Measurements from ENCODE around the gene AKAP6.

AKAP6 gene

DNA sequence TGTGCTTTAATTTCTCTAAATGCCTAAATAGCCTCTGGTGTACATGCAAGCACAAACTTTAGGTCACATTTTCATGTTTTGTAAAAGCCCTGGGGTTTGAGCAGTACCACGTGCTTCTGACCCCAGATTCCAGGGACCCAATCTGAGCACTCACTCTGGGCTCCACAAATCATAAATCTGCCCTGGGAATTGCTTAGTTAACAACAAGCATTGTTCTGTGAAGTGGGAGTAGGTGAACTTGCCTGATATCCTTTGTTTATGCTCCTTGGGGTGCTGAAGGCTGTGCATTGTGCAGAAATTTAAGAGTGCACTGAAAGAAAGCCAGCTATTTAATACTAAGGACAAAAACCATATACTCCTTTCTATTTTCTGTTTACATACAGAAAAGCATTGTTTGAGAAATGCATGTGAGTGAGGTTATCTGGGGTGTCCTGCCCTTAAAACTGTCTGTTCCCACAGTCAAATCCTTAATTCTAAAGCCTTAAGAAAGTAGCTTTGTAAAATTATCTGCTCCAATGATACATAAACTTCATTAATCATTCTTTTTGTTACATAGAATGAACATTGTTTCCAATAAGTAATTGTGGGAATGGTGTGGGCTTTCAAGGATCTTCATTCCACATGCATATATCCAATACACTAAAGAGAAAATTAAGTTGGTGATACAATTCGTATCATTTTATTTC, 351.0 kb downstream of the AKAP6 start:
- TF ChIP-seq, protein P1, sequence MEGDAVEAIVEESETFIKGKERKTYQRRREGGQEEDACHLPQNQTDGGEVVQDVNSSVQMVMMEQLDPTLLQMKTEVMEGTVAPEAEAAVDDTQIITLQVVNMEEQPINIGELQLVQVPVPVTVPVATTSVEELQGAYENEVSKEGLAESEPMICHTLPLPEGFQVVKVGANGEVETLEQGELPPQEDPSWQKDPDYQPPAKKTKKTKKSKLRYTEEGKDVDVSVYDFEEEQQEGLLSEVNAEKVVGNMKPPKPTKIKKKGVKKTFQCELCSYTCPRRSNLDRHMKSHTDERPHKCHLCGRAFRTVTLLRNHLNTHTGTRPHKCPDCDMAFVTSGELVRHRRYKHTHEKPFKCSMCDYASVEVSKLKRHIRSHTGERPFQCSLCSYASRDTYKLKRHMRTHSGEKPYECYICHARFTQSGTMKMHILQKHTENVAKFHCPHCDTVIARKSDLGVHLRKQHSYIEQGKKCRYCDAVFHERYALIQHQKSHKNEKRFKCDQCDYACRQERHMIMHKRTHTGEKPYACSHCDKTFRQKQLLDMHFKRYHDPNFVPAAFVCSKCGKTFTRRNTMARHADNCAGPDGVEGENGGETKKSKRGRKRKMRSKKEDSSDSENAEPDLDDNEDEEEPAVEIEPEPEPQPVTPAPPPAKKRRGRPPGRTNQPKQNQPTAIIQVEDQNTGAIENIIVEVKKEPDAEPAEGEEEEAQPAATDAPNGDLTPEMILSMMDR (IDR thresholded peaks at IDR 0.05; ENCODE audit: low read depth, low read length): no peak
- no peak overlapping the region for H3K4me3 ChIP-seq (ENCODE audit: low read depth, low read length)

GRCh38 chr14:32681598-32681997, 352.5 kb downstream of the AKAP6 start:
- TF ChIP-seq, protein P1 (IDR thresholded peaks at IDR 0.05; ENCODE audit: low read depth, low read length): no peak
- H3K4me3 ChIP-seq (ENCODE audit: low read depth, low read length): no peak overlapping the region

DNA sequence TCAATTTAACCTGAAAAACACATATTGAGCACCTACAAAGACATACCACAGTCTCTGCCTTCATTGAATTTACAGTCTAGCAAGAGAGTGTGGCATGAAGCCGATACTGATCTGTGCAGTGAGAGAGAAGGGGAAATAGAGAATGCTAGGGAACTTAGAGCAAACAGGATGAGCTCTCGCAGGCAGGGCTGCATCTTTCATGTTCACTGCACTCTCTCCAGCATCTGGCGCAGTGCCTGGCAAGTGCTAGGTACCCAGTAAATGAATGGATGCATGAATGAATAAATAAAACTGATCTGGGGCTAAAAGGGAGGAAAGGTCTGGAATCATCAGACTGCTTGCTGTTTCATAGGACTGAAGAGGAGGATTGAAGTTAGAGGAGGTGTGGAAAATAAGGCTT, 353.1 kb downstream of the AKAP6 start:
- H3K4me3 ChIP-seq (ENCODE audit: low read depth, low read length): no peak overlapping the region
- TF ChIP-seq, protein P1 (IDR thresholded peaks at IDR 0.05; ENCODE audit: low read depth, low read length): no peak

DNA sequence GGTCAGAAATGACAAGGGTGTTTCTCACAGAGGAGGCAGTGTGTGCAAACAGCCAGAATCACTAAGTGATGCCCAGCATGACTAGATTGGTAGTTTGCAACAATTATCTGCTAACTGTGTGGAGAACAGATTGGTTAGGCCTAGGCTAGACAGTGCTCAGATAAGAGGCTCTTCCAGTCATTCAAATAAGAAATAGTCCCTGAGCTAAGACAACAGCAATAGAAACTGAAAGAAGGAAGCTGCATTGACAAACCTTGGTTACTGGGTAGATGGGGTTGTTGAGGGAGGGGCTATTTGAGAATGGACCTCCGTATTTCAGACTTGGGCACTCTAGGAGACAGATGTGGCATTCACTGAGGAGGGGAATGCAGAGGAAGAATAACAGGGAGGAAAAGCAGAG, 354.6 kb downstream of the AKAP6 start:
- H3K4me3 ChIP-seq (ENCODE audit: low read depth, low read length): no peak overlapping the region
- TF ChIP-seq, protein P1 (IDR thresholded peaks at IDR 0.05; ENCODE audit: low read depth, low read length): no peak

- H3K4me3 ChIP-seq (ENCODE audit: low read depth, low read length): no peak overlapping the region
- TF ChIP-seq, protein P1 (IDR thresholded peaks at IDR 0.05; ENCODE audit: low read depth, low read length): no peak
Observed at GRCh38 chr14:32688941-32689340, 359.8 kb downstream of the AKAP6 start.

DNA sequence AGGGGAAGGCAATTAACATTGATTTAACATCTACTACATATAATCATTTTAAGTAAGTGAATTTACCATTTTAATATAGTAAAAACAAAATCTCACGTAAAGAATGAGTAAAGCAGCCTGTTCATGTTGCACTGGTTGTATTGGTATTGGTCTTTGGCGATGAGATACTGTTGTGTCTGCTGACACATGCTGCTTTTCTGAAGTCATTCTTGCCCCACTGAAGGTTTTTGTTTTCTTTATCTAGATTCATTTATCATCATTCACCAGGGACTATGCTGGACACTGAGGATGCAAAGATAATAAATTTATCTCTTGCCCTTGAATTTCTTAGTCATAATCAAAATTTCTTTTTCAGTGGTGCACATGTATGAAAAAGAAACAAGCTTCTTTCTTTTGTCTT, 363.3 kb downstream of the AKAP6 start:
- TF ChIP-seq, protein P1 (IDR thresholded peaks at IDR 0.05; ENCODE audit: low read depth, low read length): no peak
- no peak overlapping the region for H3K4me3 ChIP-seq (ENCODE audit: low read depth, low read length)

- H3K4me3 ChIP-seq (ENCODE audit: low read depth, low read length): no peak overlapping the region
- TF ChIP-seq, protein P1 (IDR thresholded peaks at IDR 0.05; ENCODE audit: low read depth, low read length): no peak
Observed at GRCh38 chr14:32693114-32693513, 364.0 kb downstream of the AKAP6 start.
